OCI-M1 (cell line): Measurements from ENCODE around the gene EIF4G3.

ENCODE experiments used
- DNase-seq: peaks from one replicate; lab custom pipeline; 2025; lab: John Stamatoyannopoulos, UW

EIF4G3 gene

GRCh38 chr1:20993716-20994575 is 182.8 kb downstream of the EIF4G3 start:
- no peak for DNase-seq

- no peak for DNase-seq
Measured at GRCh38 chr1:20992322-20993056, 184.2 kb downstream of the EIF4G3 start.

- no peak for DNase-seq
Measured at GRCh38 chr1:20988943-20989342, 187.8 kb downstream of the EIF4G3 start.

DNA sequence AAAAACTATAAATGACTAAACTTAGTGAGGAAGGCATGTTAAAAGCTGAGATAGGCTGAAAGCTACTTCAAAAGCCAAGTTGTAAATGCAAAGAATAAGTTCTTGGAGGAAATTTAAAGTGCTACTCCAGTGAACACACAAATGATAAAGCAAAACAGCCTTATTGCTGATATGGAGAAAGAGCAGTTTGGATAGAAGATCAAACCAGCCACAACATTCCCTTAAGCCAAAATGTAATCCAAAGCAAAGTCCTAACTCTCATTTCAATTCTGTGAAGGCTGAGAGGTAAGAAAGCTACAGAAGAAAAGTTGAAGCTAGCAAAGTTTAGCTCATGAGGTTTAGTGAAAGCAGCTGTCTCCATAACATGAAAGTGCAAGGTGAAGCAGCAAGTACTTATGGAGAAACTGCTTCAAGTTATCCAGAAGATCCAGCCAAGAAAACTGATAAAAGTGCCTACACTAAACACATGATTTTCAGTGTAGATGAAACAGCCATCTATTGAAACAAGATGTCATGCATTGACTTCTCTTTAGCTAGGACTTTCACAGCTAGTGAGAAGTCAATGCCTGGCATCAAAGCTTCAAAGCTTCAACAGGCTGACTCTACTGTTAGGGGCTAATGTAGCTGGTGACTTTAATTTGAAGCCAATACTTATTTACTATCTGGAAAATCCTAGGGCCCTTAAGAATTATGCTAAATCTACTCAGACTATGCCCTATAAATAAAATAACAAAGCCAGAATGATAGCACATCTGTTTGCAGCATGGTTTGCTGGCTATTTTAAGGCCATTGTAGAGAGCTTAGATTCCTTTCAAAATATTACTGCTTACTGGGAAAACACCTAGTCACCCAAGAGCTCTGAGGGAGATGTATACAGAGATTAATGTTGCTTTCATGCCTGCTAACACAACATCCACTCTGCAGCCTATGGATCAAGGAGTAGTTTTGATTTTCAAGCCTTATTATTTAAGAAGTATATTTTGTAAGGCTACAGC is 188.6 kb downstream of the EIF4G3 start:
- peak; percentile 8 for DNase-seq

- DNase-seq = peak; percentile 7
Measured at GRCh38 chr1:20983297-20983889, 193.3 kb downstream of the EIF4G3 start.

GRCh38 chr1:20982316-20982715 is 194.4 kb downstream of the EIF4G3 start:
- DNase-seq = no peak

DNA sequence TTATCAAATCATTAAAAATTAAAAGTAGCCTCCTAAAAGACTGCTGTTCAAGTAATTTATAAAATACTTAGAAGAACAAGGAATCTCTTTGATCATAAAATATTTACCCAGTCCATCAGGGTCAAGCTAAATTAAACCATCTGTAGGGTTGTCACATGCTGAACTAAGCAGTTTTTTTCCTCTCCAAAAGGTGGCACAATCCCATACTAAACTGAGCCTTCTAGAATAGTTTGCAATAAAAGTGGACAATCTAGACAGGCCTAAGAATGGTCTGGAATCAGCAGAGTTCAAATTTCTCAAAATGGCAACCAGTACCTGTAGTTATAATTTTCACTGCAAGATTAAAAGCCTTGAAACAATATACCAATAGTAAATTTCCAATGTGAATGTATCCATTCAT is 194.8 kb downstream of the EIF4G3 start:
- DNase-seq = peak; percentile 68

- no peak for DNase-seq
Measured at GRCh38 chr1:20980051-20980450, 196.6 kb downstream of the EIF4G3 start.

DNA sequence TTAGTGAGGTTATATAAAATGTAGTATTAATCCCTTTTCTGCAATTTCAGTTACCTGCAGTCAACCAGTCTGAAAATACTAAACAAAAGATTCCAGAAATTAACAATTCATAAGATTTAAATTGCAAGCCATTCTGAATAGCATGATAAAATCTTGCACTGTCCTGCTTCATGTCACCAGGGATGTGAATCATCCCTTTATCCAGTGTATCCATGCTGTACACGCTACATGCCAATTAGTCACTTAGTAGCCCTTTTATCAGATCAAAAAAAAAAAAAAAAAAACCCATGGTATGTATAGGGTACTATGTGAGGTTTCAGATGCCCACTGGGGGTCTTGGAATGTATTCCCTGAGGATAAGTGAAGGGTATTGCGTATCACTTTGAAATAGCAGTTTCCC is 198.3 kb downstream of the EIF4G3 start:
- no peak for DNase-seq

GRCh38 chr1:20975668-20976067 is 201.0 kb downstream of the EIF4G3 start:
- no peak for DNase-seq

- no peak for DNase-seq
Measured at GRCh38 chr1:20974951-20975350, 201.7 kb downstream of the EIF4G3 start.

DNA sequence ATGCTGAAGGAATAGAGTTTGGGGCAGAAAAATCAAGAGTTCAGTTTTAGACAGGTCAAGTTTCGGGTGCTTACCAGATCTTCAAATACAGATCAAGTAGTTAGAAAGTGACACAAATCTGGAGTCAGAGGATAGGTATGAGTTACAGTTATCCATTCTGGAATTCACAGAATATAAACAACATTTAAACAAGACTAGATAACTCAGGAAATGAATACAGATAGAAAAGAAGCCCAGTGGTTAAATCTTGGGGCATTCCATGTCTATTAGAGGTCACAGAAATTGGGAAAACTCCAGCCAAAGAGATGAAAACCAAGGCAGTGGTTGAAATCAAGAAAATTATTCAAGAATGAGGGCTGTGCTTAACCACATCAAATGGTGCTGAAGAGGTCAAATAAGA is 202.6 kb downstream of the EIF4G3 start:
- DNase-seq = no peak

DNA sequence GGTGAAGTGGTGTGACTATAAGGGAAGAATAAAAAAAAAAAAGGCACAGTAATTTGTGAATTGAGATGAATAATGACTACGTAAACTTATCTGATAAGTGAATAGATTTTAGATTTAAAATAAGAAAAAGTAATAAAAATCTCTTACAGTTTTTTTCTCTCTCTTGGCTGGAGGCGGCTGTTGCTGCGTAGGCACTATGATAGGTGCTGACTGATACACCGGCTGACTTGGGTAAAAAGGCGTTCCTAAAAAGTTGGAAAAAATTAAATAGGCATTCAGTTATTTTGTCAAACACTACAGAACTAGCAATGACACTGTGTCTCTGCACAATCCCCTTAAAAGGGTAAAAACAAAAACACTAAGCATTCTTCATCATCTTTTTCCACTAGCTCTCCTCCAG is 203.8 kb downstream of the EIF4G3 start:
- DNase-seq = no peak

DNA sequence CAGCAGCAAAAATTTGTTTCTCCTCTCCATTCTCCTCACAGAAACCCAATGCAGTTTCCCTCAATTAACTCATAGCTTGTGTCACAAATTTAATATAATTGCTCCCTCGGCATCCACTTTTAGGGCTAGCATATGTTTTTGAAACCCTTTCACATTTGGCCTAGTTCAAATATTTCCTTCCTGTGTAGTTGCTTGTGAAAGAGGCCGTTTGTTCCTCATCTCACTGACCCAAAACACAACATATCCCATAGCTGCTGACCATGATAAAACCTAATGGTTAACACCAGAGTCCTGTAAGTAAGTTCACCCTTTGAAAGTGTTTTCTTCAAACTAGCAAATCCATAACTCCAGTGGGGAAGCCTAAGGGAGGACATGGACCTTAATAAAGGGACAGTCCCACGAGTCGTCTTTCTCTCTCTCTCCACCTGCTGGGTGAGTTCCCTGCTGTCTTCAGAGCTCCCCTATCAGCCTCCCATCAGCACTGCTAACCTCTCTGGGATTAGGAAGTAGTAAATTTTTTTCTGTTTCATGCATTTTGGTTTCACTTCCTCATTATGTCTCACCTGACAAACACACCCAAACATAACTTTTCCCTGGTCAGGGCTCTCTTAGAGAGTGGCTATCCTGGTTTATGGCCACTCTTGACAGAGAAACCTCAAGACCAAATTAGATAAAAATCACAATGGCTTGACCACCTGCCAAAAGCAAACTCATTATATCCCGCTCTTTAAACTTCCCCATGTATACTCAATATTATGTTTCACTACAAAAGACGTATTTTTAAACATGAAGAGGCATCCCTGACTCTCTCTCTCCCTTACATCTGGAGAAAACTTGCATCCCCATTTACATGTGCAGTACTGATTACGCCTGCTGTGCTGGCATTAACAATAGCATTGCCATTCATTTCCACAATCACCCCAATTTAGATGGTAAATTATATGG is 211.9 kb downstream of the EIF4G3 start:
- DNase-seq = peak; percentile 75

GRCh38 chr1:20962576-20963258 is 214.0 kb downstream of the EIF4G3 start:
- no peak for DNase-seq

GRCh38 chr1:20958430-20958829 is 218.3 kb downstream of the EIF4G3 start:
- DNase-seq = peak; percentile 62

GRCh38 chr1:20956272-20956671 is 220.4 kb downstream of the EIF4G3 start:
- DNase-seq = no peak

DNA sequence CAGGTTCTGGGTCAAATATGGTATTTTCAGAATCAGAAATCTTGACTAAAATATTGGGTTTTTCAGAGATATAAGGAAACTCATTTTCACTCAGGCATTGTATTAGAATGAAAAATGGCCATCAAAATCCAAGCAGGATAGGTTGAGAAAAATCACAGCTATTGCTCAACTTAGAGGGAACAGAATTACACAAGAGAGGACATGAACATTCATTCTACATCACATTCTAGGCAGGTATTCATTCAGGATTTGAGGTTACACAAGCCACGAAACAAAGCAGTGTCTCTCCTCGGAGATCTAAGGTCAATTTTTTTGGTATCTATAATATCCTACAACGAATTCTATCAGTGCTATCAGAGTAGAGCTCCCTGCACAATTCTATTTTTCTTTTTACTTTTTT is 226.0 kb downstream of the EIF4G3 start:
- DNase-seq = no peak

DNA sequence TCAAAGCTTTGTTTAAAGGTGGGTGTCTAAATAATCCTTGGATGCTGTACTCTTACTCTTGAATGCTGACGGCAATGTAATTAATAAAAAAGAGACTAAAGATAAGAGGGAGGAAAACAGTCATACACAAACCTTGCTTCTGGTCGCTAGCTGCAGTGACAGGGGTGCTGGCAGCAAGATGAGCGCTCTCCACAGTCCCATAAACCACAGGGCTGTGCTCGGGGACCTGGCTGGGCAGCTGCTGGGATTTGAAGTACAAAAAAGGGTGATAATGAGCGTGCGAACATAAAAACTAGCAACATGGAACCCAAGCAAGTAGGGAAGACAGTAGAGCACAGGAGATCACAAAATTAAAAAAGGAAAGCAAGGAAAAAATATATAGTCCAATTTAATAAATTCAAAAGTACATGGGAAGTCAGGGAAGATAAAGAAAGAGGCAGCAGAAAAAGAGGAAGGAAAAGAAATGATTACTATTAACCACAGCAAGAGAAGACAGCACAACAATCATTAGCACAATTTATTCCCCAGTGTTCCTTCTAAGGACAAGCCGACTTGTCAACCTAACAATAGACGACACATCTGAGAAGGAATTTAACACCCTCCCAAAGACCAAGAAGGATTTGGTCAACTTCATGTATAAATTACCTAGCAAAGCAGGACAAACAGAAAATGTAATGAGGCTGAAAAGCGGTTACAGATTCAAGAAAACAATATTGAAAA is 226.7 kb downstream of the EIF4G3 start:
- DNase-seq = no peak
